Right lobe of liver (tissue), 6 donors: ENCODE measurements around the gene SMCR8. TPM values are rescaled to one million over a fixed set of nuclear protein-coding genes. Genes with fewer than 3 reads are reported as not detected.
A peak's percentile ranks its signal among the peaks of the same experiment; 100 is the strongest.
"Not testable (repeated sequence)": the region's sequence is repeated elsewhere in the genome, so short reads cannot be mapped to it uniquely, and the experiment has no call there.

Source experiments
- ATAC-seq, 4 donors: fragments of 200-7000 bp; cut with Tn5 transposase; one replicate each; pipeline ENCODE4 v1.9.1; 2020; ENCODE audit warnings: mild to moderate bottlenecking in 4 of 4, moderate library complexity in 4 of 4
- DNase-seq, 3 donors: peaks; one replicate each; pipeline ENCODE4 v3.0.0-alpha.2; 2020
- H3K27ac ChIP-seq, 3 donors: fragments of 200-600 bp; one replicate each; pipeline ENCODE4 v1.8.0; 2022
- H3K27me3 ChIP-seq, 2 donors: fragments of 200-600 bp; one replicate each; pipeline ENCODE4 v1.8.0; 2022
- H3K36me3 ChIP-seq, 4 donors: fragments of 200-600 bp; sonication (generic) in 1 of 4; one replicate each; pipeline versions ENCODE4 v1.5.1 to v1.8.0; 2017 to 2022; ENCODE audit warnings: control low read depth in 1 of 4
- H3K4me1 ChIP-seq, 4 donors: fragments of 200-600 bp; sonication (generic) in 1 of 4; one replicate each; pipeline versions ENCODE4 v1.5.1 to v1.8.0; 2017 to 2022; ENCODE audit warnings: control low read depth in 1 of 4
- H3K4me3 ChIP-seq, 3 donors: fragments of 200-600 bp; one replicate each; pipeline ENCODE4 v1.8.0; 2022
- H3K9me3 ChIP-seq, 4 donors: fragments of 200-600 bp; sonication (generic) in 1 of 4; one replicate each; pipeline versions ENCODE4 v1.5.1 to v1.8.0; 2017 to 2022; ENCODE audit warnings: control low read depth in 1 of 4
- POLR2A ChIP-seq: fragments of 450-650 bp; IDR thresholded peaks from one replicate; pipeline ENCODE4 v1.6.1; 2017; ENCODE audit warnings: antibody characterized with exemption, mild to moderate bottlenecking
- WGBS: methylation state at CpG from one replicate; pipeline ENCODE4 v1.1.6; 2018; ENCODE audit warnings: low coverage, low lambda C conversion rate; ENCODE audit not compliant: insufficient coverage; ENCODE audit errors: missing lambda C conversion rate; 5-methylcytosine and 5-hydroxymethylcytosine counted together
- intact Hi-C, 2 donors: fragments of 100-400 bp; cut with DNase I; formaldehyde crosslinking; loops; one replicate each; pipeline versions ENCODE4 v1.11.2 to v1.14.1; 2022
- total RNA-seq, 6 experiments: library from RNA; depleted of rRNA in 2 of 6; stranded (reverse); fragments of >200 nt in 2 of 6; fragmentation: NEBNext Ultra II Directional in 3 of 6; extraction: Animal tissue kit (Norgen Biotek cat#: 25700) in 3 of 6; gene quantifications; one replicate each; pipeline versions ENCODE4 v1.1.0 to v1.2.4, GENCODE V29; 2016 to 2023
- TF ChIP-seq, protein P1 (sequence below), 4 donors: fragments of 200-600 bp in 3 of 4; fragments of 450-650 bp in 1 of 4; IDR thresholded peaks; one replicate each; pipeline versions ENCODE4 v1.5.1 to v1.8.0; 2016 to 2022; ENCODE audit warnings: antibody characterized with exemption in 4 of 4, mild to moderate bottlenecking in 2 of 4
- donor health status: DM: no; HTN: yes; CAD: no.
- donor health status: DM: no; HTN: no; CAD: no.
- donor health status: DM: no; HTN: no; CAD: no.
- donor health status: DM: no; HTN: yes; CAD: no.
- donor health status: DM: no; HTN: yes; CAD: no.

The SMCR8 gene
- total RNA-seq, 6 experiments from 2014 or later, result 4.2 to 7.9 (median 6.4) TPM

DNA sequence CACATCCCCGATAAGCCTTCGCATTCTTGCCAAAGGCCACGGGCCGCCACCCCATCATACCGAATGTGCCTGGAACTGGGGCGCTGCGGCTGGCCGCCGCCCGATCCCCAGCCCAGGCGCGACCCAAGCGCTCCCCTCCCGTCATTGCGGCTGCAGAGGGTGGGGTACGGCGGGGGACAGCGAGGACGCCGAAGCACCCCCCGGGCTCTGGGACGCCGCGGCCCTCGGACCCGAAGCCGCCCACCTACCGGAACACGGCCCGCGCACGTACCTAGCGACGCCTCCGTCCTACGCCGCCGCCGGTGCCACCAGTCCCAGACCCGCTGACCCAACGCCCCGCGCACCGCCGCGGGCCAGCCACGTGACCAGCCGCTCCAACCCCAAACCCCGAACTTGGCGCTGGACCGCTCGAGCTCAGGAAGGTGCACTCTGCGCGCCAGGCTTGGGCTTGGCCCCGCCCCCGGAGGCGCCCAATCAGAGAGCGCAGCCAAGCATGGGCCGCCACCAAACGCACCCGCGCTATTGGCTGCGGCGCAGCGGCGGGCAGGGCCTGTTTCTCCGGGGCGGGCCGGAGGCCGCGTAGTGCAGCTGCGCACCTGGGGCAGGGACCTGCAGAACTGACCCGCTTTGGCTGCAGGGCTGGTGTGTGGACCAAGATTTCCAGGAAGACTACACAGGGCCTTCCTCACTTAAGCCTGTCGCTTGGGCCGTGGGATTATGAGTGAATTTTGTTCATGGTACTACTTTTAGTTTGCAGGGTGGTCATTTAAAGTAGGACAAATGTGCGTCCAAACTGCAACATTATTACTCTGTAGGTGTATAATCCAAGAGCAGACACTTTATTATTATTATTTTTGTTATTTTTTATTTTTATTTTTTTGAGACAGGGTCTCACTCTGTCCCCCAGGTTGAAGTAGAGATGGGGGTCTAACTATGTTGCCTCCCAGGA is 48.3 kb downstream of the SMCR8 start, which contains the start of gene SHMT1:
Gene SHMT1 (minus strand): TSS at position 450 of the 949 bp plus-strand sequence. CDS start 7,569 bp downstream, outside the sequence.
- under 1% methylated on average over 18 of the region's 76 CpGs for WGBS
- intact Hi-C loops, result no loop called here
- no peaks in the 10 kb centered on the region for H3K27me3 ChIP-seq
- peaks cover 0 to 18% (median 5%) of the 10 kb centered on the region in 4 donors for H3K36me3 ChIP-seq
- peak within 1 kb of the TSS; percentile 87 to 98 (median 90) for H3K4me3 ChIP-seq
- TF ChIP-seq POLR2A, result peak; percentile 95
- TF ChIP-seq, protein P1, sequence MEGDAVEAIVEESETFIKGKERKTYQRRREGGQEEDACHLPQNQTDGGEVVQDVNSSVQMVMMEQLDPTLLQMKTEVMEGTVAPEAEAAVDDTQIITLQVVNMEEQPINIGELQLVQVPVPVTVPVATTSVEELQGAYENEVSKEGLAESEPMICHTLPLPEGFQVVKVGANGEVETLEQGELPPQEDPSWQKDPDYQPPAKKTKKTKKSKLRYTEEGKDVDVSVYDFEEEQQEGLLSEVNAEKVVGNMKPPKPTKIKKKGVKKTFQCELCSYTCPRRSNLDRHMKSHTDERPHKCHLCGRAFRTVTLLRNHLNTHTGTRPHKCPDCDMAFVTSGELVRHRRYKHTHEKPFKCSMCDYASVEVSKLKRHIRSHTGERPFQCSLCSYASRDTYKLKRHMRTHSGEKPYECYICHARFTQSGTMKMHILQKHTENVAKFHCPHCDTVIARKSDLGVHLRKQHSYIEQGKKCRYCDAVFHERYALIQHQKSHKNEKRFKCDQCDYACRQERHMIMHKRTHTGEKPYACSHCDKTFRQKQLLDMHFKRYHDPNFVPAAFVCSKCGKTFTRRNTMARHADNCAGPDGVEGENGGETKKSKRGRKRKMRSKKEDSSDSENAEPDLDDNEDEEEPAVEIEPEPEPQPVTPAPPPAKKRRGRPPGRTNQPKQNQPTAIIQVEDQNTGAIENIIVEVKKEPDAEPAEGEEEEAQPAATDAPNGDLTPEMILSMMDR (IDR thresholded peaks at IDR 0.05), result no peak
- DNase-seq (peak; percentile 97 to 99 (median 99)), ATAC-seq (peak; percentile 87 to 96 (median 91))
- no peaks in the 10 kb centered on the region for H3K9me3 ChIP-seq
- H3K27ac ChIP-seq, result peak within 1 kb of the TSS; percentile 89 to 100 (median 100)
- peaks cover 0 to 26% (median 10%) of the 10 kb centered on the region in 4 donors for H3K4me1 ChIP-seq

DNA sequence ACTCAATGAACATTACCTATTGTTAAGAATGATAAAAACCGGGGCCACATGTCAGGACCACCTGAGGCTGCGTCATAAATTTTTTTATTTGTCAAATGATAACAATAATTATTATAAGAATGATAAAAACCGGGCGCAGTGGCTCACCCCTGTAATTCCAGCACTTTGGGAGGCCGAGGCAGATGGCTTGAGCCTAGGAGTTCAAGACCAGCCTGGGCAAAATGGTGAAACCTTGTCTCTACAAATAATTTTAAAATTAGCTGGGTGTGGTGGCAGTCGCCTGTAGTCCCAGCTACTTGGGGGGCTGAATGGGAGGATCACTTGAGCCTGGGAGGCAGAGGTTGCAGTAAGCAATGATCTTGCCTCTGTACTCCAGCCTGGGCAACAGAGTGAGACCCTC is 49.1 kb downstream of the SMCR8 start:
- no peaks in the 10 kb centered on the region for H3K27me3 ChIP-seq
- H3K4me3 ChIP-seq, result peak overlapping the region in 1 of 3 donors; percentile 98
- intact Hi-C loops, result no loop called here
- WGBS, result 82% methylated on average over 6 of the region's 6 CpGs
- H3K9me3 ChIP-seq, result no peaks in the 10 kb centered on the region
- peak overlapping the region in 2 of 3 donors; percentile 72 to 100 for H3K27ac ChIP-seq
- peaks cover 0 to 10% (median 1%) of the 10 kb centered on the region in 4 donors for H3K36me3 ChIP-seq
- ATAC-seq (no peak), DNase-seq (no peak)
- peaks cover 0 to 18% (median 6%) of the 10 kb centered on the region in 4 donors for H3K4me1 ChIP-seq
- no peak for TF ChIP-seq POLR2A

DNA sequence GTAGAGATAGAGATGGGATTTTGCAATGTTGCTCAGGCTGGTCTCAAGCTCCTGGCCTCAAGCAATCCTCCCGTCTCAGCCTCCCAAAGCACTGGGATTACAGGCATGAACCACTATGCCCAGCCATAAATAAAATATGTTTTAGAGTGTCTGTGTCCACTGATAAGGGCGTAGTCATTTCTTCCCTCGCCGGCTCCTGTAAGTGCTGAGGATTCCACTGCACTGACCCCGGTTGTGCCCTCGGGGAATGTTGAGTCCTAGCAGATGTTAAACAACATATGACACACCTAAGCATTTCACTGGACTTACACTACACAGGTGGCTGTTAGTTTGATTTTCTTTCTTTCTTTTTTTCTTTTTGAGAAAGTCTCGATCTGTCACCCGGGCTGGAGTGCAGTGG is 53.9 kb downstream of the SMCR8 start:
- no peak for ATAC-seq
- Histone ChIP-seq H3K27ac (no peak overlapping the region), H3K4me3 (no peak overlapping the region), H3K4me1 (peaks cover 0 to 6% (median 2%) of the 10 kb centered on the region in 4 donors), H3K9me3 (no peaks in the 10 kb centered on the region), H3K36me3 (no peaks in the 10 kb centered on the region), H3K27me3 (no peaks in the 10 kb centered on the region)
- no peak for TF ChIP-seq POLR2A
- TF ChIP-seq, protein P1 (IDR thresholded peaks at IDR 0.05), result no peak
- no peak for DNase-seq
- intact Hi-C loops, result no loop called here
- 93% methylated on average over 5 of the region's 8 CpGs for WGBS

DNA sequence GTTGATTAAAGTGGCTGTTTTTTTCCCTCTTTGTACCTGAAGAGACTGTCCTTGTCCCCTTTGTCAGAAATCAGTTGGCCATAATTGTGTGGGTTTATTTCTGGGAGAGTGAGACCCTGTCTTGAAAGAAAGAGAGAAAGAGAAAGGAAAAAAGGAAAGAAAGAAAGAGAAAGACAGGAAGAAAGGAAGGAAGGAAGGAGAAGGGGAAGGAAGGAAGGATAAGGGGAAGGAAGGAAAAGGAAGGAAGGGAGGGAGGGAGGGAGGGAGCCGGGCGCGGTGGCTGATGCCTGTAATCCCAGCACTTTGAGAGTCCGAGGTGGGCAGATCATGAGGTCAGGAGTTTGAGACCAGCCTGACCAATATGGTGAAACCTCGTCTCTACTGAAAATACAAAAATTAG is 55.7 kb downstream of the SMCR8 start:
- intact Hi-C loops, result no loop called here
- H3K36me3 ChIP-seq, result no peaks in the 10 kb centered on the region
- TF ChIP-seq POLR2A, result no peak
- TF ChIP-seq, protein P1 (IDR thresholded peaks at IDR 0.05), result no peak

DNA sequence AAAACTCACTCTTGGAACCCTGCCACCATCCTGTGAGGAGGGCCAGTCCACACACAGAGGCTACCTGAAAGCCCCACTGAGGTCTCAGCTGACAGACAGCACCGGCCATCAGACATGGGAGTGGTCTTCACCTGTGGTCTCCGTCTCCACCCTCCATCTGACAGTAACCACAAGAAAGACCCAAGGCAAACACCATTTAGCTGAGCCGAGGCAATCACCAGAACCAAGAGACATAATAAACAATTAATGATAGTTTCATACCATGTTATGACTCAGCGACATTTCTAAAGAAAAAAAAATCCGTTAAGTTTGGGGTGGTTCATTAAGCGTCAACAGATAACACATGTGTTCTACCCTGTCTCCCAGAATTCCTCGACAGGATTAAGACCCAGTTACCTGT is 56.4 kb downstream of the SMCR8 start:
- Histone ChIP-seq H3K36me3 (no peaks in the 10 kb centered on the region), H3K9me3 (no peaks in the 10 kb centered on the region), H3K27me3 (no peaks in the 10 kb centered on the region), H3K27ac (no peak overlapping the region), H3K4me1 (no peaks in the 10 kb centered on the region), H3K4me3 (no peak overlapping the region)
- intact Hi-C loops, result no loop called here
- no peak for TF ChIP-seq POLR2A
- TF ChIP-seq, protein P1 (IDR thresholded peaks at IDR 0.05), result no peak
- ATAC-seq (no peak), DNase-seq (no peak)
- 86% methylated on average over 7 of the region's 7 CpGs for WGBS

More for the DNA sequence above, 55.7 kb downstream of the SMCR8 start:
- Histone ChIP-seq H3K4me3 (no peak overlapping the region), H3K27ac (no peak overlapping the region), H3K9me3 (no peaks in the 10 kb centered on the region), H3K4me1 (no peaks in the 10 kb centered on the region), H3K27me3 (no peaks in the 10 kb centered on the region)
- DNase-seq, result no peak
- WGBS, result 55% methylated on average over 4 of the region's 5 CpGs
- no peak for ATAC-seq

DNA sequence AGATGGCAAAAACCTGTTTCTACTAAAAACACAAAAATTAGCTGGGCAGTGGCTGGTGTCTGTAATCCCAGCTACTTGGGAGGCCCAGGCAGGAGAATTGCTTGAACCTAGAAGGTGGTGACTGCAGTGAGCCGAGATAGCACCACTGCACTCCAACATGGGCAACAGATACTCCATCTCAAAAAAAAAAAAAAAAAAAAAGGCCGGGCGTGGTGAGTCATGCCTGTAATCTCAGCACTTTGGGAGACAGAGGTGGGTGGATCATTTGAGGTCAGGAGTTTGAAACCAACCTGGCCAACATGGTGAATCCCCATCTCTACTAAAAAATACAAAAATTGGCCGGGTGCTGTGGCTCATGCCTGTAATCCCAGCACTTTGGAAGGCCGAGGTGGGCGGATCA is 58.1 kb downstream of the SMCR8 start:
- 70% methylated on average over 2 of the region's 6 CpGs for WGBS
- ATAC-seq, H3K36me3 ChIP-seq, H3K27me3 ChIP-seq, DNase-seq, H3K27ac ChIP-seq, H3K9me3 ChIP-seq, H3K4me3 ChIP-seq, intact Hi-C loops: not testable (repeated sequence)
- peaks cover 0 to 10% (median 3%) of the 10 kb centered on the region in 4 donors for H3K4me1 ChIP-seq
